DMS 273 treated with DMSO at 0.1 percent for 48 hours (cell line): Measurements from ENCODE around the gene TMEM108.

ENCODE experiments used
- DNase-seq: peaks from one replicate; lab custom pipeline; 2025; lab: John Stamatoyannopoulos, UW

The TMEM108 gene

DNA sequence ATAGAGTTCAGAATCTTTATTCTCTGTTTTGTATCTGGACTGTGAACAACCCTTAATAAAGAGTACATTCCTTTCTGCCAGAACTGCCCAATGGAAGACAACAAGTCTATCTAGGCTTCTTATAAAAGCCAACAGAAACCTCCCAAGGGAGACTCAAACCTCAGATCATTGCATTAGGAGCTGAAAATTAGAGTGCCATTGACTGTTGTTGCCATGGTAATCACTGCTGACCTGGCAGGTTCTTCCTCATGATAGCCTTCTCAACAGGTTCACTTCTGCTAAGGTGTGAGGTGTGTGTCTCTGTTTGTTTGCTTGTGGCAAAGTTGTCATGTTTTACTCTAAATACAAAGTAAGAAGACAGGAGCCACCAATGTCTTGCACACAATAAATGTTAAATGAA is 79.2 kb downstream of the TMEM108 start:
- no peak for DNase-seq

GRCh38 chr3:133119176-133119575 is 81.0 kb downstream of the TMEM108 start:
- no peak for DNase-seq

DNA sequence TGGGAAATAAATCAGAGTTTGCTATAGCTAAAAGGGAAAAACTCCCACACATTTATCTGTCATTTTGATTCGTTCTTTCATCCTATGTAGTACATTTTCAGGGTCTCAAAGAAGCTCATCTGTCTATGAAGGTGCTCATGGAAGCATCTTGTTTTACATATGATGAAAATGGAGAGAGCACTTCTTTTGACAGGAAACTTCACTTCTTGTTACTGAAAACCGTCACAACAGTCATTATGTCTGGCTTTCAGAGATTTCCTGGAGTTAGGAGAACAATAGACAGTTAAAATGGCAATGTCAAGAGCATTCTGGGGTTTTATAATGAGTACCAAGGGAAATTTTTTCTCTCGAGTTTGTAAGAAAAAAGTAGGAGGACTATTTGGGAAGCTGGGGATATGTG is 83.3 kb downstream of the TMEM108 start:
- DNase-seq, result no peak

DNA sequence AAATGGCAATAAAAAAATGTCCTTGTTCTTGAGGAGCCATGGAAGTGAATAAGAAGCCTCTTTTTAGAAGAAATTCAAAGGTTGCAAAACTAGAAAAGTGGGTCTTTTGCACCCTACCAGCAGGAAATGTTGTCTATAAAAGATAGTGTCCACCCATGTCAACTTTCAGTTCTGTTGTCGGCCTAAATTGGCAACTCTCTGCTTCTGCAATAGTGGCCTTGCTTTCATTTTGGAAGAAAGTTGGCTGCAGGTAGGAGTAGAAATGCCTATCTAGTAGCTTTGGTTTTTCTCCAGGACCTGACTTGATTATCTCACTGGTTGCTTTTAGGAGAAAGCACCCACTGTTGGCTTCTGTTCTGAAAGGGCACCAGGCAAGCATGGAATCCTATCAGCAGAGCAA is 85.4 kb downstream of the TMEM108 start:
- DNase-seq, result no peak

DNA sequence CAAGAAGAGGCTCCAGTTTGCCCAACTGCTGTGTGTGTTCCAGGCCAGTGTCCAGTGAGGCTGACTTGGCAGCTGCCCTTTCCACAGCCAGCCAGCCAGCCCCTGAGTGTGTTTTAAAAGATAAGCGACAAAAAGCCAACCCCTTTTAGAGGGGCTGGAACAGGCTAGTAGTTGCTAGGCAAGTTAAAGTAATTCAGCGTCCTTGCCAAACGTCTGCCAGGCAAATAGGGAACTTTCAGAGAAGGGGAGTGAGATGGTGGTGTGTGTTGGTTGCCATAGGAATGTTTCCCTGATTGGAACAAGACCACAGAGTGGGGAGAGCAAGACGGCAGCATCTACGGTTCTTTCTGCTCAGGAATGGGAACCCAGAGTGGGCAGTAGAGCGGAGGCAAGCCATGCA is 86.3 kb downstream of the TMEM108 start:
- no peak for DNase-seq

GRCh38 chr3:133125171-133125570 is 87.0 kb downstream of the TMEM108 start:
- DNase-seq, result no peak

DNA sequence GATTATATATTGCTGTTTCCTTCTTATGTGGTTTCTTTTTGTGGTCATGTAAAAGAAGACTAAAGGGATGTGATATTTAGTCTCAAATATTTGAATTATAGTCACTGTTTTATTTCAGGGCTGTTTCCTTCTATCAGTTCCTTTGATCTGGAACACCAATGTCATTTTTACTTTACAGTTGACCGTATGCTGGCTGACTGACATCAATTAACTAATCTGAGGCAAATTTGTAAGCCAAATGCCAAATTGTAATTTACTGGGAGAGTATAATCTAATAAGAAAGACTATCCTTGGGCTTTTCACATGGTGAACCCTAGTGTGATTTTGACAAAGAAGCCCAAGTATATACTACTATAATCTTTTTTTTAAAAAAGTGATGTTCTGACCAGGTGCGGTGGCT is 87.6 kb downstream of the TMEM108 start:
- no peak for DNase-seq

GRCh38 chr3:133127381-133127780 is 89.2 kb downstream of the TMEM108 start:
- DNase-seq, result no peak

GRCh38 chr3:133130168-133130567 is 92.0 kb downstream of the TMEM108 start:
- DNase-seq, result no peak

DNA sequence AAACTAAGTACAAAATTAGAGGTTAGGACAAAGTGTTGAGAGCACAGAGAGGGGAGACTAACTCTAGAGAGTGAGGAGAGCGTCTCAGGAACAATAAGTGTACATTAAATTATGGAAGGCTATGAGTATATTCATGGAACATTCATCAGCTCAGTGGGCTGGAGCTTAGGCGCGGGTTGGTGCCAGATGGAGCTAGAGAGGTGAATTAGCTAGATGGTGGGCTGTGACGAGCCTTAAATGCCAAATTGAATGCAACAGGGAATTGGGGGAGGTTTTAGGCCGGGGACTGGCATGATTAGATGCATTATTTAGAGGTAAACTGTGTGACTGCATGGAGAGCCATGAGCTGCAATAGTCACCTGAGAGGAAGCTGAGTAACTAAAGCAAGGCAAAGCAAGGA is 97.1 kb downstream of the TMEM108 start:
- DNase-seq, result no peak

- no peak for DNase-seq
These were observed 98.2 kb downstream of the TMEM108 start for GRCh38 chr3:133136114-133137041.

DNA sequence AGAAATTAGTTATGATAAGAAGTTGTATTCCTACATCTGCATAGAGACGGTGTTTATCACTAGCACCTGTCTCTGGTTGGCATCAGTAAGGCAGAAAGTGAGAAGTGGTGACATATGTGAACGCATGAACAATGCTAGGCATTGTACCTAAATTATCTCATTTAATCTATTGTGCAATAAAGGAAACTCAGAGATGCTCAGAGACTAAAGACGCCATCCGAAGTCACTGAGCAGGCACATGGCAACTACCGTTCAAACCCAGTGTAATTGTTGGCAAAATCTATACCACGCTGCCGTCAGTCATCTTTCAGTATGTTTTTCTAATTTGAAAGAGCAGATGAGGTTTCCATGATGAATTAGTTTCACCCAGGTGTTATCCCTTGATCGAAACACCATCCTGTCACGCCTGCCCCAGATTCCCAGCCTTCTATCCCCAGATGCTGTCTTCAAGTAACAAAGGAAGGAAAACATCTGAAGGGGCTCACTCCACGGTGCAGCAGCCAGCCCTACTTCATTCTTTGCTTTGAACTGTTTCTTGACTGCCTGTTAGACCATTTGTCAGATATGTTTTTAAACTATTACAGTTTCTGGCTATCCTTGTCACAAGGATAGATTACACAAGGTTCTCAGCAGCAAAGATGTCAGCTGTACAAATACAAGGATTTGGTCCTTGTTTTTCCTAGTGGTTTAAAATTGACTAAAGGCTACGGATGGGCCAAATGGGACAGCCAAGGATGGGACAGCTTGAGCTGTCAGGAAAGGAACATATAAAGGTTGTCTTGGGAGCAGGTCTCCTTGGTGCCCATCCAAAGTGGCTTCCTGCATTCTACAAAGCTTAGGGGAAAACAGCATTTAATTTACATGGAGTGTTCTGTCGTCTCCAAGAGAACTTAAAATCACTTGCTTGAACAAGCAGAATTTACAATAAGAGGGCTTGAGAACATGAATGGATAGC is 99.1 kb downstream of the TMEM108 start:
- no peak for DNase-seq

DNA sequence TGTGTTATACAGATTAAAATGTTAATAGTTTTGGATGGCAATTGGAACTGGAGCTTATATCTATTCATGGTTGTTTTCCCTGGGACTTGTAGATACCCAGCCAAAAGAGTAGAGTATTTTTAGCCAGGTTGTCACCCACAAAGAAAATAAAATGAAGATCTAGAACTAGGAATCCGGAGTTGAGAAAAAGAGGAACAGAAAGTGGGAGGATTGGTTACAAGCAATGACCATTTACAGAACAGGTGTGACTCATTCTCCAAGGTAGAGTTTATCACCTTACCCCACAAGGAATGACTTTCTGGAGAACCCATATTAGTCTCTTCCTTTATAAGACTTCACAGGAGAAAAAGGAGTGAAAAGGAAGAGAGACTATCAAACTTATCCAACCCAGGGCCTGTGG is 99.8 kb downstream of the TMEM108 start:
- DNase-seq, result no peak

DNA sequence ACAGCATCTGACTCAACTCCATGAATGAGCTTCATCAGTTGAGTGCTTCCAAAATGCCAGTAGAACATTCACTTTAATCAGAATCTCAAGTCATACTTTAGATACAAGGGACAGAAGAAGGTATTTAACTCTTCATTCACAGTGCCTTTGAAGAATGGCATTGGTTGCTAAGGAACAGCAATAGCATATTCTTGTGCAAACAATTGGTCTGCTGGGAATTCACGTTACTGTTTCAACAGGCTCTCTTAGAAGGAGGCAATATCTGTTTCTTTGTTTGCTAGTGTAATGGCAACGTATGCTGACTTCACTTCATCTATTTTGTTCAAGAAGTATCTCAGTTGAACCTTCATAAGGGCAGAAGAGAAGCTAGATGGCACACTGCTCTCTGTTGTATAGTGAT is 113.9 kb downstream of the TMEM108 start:
- no peak for DNase-seq

GRCh38 chr3:133152681-133153220 is 114.6 kb downstream of the TMEM108 start:
- DNase-seq, result no peak

- DNase-seq, result no peak
These were observed 115.2 kb downstream of the TMEM108 start for GRCh38 chr3:133153382-133153781.

DNA sequence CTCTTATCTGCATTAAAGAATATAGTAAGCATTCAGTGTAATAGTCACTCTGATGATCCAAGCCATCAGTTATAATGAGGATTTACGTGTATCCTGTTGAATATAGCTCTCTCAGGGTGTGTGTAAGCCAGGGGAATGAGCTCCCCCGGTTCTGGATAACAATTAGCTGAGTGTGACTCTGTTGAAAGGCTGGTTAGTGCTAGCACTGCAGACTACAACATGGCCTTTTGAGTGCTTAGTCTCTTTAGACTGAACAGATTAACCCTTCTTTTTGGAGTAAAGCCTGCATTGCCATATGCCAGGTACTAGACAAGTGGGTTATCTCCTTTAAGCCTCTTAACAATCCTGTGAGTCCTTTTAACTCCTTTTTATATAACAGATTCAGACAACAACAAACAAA is 119.5 kb downstream of the TMEM108 start:
- no peak for DNase-seq

GRCh38 chr3:133158686-133159085 is 120.5 kb downstream of the TMEM108 start:
- DNase-seq, result no peak

DNA sequence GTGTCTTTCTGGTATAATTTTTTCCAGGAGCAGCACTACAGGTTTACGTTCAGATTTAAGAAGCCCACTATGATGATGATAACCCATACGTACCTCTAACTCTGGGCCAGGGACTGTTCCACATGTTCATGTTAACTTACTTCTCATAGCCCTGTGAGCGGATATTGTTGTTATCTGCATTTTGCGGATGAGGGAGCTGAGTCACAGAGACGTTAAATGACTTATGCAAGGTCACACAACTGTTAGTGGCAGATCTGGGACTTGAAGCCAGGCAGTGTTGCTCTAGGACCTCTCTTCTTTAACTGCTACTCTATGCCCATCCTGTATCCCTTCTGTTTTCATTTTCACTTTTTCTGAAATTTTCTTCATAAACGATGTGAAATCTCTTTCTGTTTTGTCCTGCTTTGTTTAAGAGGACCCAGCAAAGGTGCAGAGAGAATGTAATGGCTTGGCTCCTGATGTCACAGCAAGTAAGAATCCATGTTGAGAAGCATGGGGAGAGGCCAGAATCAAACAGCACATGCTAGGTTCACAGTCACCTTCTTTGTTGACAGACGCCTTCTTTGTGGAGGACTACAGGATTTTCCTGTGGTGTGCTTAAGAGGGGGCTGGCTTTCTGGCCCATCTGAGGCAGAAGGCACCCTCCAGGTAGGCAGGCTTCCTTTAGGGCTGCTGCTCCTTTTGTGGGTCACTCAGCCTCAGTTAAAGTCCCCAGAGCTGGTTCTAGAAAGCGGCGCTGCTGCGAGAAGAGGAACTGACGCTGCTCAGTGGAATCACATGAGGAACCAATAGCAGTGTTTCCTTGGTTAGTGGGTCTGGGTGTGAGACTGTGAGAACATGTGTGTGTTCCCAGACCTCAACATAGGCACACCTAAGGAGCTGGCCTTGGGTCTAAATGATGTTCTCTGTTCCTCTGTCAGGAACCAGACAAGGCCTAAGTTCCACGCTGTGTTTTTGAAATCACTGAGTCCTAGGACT is 121.6 kb downstream of the TMEM108 start:
- DNase-seq, result no peak

DNA sequence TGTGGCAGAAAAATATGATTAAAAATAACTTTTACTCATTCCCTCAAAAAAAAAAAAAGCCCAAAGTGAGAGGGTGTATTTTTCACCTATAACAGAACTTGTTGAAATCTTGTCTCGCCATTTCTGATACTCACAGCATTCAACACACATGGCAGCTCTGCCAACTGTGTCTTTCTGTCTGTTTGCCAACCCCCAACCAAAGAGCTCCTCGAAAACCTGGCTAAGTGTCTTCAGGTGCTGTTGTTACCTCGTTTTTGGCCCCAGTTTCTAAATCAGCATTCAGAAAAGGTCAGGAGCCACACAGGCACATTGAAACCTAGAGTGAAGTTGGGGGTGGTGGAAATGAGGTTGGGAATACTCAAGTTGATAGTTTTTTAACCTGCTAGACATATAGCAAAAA is 123.5 kb downstream of the TMEM108 start:
- no peak for DNase-seq

DNA sequence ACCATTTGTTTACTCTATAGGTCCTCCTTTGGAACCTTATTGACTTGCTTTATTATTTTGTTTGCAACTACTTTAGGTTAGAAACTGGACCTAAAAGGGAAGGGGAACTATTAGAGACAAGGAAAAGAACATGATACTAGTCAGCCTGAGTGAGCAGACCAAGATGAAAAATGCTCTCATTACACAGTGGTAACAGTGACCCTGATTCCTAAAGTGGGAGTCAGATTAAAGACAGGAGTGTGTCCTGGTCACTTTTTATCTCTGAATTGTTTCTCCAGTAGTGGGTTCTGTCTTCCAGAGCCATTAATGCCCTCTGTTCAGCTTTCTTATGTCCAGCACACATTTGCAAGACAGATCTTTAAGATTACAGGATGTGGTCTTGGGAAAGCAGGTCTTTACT is 124.1 kb downstream of the TMEM108 start:
- DNase-seq, result no peak
